Activated CD8-positive, alpha-beta memory T cell treated with anti-CD3 and anti-CD28 coated beads for 4 hours (primary cell): ENCODE measurements around the gene ARHGEF10L.

Source experiments
- DNase-seq, 2 donors: peaks; one replicate each; pipeline ENCODE4 v3.0.0-alpha.2; 2020; ENCODE audit warnings: low read depth in 2 of 2

Gene ARHGEF10L

DNA sequence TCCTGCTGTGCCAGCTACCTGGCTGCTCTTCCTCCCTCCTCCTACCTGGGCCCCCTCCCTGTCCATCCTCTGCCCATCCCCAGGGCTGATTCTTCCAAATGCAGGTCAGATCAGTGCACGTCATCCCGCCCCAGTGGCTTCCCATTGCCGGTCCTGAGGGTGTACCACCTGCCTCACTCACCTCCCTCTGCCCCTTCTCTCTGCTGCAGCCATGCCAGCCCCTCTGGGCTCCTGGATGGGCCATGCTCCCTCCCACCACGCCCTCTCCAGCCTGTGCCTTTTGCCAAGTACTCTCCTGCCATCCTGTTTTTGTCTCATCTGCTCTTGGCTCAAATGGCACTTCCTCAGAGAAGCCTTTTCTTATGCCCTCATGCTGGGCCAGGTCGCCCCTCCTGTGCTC lies 95.8 kb downstream of the ARHGEF10L start:
- DNase-seq = no peak

DNA sequence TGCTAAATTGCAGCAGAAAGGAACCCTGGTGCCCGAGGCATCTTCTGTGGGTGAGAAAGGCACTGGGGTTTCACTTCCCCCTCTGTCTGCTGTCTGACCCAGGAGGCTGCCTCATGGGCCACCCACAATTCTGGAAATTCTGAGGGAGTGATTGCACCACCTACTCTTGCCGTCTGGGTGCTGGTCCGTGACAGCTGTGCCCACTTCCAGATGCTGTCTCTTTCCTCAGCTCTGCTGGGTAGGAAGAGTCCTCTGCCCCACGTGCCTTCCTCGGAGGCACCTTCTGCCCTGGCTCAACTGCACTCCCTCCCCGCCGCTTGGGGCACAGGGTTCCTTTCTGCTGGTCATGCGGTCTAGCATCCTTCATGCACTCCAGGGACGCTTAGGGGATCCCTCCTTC lies 96.3 kb downstream of the ARHGEF10L start:
- no peak for DNase-seq

DNA sequence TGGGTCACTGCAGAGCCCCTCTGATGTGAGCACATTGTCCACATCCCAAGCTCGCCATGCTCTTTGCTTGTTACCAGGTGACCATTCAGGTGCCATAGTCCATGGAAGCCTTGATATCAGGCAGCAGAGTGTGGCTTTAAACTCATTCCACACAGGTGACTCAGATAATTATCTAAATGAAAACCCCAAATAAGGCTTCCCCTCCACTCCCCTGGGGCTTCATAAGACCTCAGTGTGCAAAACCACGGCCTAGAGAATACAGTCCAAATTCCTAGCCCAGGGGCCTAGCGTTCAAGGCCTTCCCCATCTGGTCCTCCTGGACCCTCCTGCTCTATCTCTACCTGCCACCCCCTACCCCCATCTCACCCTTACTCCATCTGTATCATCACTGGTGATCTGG lies 97.1 kb downstream of the ARHGEF10L start:
- DNase-seq = no peak

DNA sequence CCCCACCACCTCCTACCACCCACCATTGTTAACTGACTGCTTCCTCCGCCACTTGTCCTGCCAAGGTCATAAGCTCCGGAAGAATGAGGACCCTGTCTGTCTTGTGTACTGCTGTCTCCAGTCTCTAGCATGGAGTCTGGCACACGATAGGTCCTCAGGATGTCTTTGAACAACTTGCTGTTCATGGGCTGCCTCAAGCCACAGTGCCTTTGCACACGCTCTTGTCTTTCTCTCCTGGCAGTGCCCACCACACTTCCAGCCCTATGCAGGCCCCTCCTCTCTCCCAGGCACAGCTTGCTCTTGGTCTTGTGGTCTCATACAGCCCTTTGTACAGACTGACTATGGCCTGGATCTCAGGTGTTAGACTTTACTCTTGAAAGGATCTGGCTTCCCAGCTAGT lies 97.6 kb downstream of the ARHGEF10L start:
- no peak for DNase-seq

GRCh38 chr1:17639703-17640340 lies 100.3 kb downstream of the ARHGEF10L start:
- no peak for DNase-seq

- no peak for DNase-seq
Observed at GRCh38 chr1:17640393-17640792, 100.9 kb downstream of the ARHGEF10L start.

- no peak for DNase-seq
Observed at GRCh38 chr1:17640975-17641374, 101.5 kb downstream of the ARHGEF10L start.

GRCh38 chr1:17642169-17642568 lies 102.7 kb downstream of the ARHGEF10L start:
- DNase-seq = no peak

DNA sequence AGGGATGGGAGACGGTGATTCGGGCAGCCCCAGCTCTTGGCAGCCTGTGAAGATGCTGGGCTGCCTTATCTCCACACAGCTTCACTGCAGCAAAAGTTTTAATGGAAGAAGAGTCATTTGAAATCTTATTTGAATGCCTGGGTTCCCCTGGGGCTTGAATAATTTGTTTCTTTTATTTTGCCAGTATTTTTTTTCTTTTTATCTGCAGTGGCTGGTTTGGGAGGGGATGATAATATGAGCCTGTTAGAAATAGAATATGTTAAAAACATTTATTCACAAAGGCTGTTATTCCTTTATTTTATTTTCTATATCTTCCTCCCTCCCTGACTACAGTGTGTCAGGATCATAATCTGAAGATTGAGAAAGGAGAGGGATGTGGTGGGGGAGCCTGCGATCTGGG lies 103.4 kb downstream of the ARHGEF10L start:
- no peak for DNase-seq

DNA sequence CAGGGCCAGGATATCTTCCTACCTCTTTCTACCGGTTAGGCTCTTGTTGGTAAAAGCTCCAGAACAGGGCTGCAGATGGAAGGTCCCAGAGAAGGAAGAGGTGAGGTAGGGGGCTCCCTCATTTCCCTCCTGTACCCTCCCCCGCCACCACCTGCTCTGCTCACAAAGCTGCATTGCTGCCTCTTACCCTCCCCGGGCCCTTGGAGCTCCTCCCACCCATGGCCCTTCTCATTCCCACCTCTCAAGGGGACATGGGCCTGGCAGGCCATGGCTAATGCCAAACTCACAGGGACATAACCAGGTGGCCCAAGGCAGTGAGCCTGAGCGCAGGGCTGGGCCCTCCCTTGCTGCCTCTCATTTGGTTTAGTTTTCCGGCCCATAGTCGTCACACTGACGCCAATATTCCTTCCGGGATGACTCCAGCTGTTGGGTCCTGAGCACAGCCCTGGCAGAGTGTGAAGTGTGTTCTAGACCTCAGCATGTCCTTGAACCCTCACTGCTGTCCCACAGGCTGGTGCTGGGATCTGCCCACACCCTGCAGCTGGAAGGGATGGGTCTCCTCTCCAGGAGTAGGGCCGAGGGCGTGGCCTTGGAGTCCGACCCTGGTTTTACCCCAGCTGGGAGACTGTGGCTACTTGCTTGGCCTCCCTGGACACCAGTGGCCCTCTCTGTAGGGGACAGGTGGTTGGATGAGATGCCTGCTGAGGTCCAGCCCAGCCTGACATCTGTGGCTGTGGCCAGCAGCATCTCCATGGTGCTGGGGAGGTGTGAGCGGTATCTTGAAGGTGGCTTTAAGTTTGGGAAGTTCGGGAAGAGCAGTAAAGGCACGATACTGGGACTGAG lies 104.6 kb downstream of the ARHGEF10L start:
- DNase-seq = no peak

DNA sequence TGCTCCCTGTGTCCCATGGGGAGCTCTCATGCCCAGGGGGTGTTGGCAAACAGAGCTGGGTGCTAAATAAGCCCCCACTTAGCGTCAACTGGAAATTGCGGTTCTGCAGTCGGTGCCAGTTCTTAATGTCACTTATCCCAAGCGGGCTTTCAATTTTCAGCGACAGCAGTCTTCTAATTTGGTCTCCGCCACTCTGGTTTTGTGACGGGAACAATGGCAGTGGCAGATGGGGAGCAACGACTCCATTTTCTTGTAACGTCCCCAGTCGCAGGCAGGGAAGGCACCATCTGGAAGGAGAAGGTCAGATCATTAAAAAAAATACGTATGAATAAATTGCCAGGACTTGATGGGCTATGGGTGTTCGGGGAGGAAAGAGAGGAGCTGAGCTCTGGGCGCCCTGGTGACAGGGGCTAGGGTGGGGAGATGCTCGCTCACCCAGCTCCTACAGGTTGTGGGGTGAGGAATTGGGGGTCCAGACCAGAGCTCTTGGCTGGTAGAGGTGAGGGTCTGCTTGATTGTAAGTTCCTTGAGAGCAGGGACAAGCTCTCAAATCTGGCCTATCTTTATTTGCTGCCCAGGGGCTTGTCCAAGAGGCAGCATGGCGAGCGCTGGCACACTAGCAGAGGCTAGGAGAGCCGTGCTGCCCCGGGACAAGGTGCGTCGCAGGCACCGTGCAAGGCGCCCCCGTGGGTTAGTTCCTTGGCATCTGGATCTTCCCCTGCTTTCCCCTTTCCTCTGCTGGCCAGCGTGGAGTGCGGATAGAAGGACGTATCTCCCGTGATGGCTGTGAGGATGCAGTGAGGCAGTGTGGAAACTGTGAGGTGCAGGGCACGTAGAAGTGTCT lies 105.8 kb downstream of the ARHGEF10L start:
- DNase-seq = no peak

DNA sequence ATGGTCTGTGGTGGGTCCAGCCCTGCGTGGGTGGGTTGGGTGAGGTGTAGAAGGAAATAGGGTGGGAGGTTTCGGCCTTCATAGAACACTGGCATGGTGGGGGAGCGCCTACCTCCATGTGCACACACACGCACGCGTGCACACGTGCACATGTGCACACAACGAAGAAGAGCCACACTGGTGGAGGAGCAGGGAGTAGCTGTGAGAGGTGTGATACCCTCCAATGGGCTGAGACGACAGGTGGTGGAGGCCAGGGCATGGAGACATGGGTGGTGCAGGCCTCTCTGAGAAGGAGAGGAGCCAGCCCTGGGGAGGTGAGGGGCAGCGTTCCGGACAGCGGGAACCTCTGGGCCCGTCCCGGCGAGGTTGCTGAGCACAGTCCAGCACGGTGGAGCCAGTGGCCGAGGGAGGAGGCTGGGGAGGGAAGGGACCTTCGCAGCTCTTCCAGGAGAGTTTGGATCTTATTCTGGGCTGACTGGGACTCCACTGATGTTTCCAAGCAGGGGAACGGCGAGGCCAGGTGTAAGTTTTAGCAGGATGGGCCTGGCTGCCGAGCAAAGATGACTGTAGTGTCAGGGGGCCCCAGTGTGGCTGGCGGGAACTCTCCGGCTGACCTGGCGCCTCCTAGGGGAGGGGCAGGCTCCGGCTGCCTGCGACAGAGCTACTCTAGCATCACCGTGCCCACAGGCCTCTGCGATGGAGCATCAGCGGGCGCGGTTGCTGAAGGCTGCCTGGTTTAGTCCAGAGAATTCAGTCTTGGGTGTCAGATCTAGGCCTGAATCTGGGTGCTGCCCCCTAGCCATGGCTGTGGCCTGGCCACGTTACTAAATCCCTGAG lies 107.2 kb downstream of the ARHGEF10L start:
- no peak for DNase-seq

GRCh38 chr1:17648457-17649145 lies 109.1 kb downstream of the ARHGEF10L start:
- DNase-seq = no peak

DNA sequence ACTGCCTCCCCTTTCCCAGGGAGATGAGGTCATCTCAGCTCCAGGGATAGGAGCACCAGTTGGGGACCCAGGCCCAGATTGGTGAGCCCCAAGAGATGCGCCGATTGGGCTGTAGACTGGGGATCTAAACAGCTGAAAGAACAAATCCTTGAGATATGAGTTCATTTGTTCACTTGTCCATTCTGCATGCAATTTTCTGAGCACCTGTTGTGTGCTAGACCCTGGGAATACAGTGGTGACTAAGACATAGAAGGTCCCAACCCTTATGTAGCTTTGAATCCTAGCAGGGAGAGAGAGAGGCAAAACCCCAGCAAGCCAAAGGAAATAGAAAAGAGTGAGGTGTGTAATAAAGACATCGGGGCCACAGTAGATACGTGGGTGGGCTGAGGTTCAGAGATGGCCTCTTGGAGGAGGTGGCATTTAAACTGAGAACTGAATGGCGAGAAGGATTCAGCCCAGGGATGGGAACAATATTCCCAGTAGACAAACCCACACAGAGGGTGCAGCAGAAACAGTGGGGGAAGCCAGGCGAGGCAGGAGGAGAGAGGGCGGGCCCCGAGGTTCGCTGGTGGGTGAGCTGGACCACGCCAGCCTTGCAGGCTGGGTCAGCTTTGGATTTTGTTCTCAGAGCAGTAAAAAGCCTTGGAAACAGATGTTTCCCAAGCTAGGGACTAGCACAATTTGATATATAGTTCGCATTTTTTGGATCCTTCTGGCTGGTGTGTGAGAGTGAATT lies 110.0 kb downstream of the ARHGEF10L start:
- no peak for DNase-seq

DNA sequence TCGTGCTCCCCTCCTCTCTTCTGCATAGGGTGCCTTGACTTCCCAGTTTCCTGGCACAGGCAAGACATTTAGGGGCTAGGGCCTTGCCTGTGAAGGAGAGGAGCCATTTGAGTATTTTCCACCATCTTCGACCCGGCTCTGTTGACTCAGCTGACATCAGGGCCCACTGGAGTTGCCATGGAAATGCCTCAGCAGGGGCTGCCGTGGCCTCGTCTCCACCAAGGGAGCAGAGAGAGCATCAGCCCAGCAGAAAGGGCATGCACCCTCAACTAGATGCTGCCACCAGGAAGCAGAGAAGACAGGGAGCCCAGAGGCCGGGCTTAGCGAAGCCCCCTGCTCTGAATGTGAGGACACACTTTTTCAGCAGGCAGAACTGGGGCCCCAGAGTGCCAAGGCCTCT lies 113.8 kb downstream of the ARHGEF10L start:
- no peak for DNase-seq

GRCh38 chr1:17653728-17654351 lies 114.3 kb downstream of the ARHGEF10L start:
- DNase-seq = no peak

- no peak for DNase-seq
Observed at GRCh38 chr1:17654519-17654918, 115.0 kb downstream of the ARHGEF10L start.

DNA sequence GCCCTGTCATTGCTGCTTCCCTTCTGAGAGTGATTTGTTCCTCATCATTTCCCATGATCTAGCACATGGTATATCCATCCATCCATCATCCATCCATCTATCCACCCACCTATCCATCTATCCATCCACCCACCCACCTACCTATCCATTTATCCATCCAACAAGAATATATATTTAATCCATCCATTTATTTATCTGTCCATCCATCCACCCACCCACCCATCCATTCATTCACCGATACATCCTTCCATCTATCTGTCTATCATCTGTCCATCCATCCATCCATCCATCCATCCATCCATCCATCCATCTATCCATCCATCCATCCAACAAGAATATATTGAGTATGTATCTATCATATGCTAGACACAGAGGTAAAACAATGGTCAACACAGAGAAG lies 115.7 kb downstream of the ARHGEF10L start:
- DNase-seq = no peak

DNA sequence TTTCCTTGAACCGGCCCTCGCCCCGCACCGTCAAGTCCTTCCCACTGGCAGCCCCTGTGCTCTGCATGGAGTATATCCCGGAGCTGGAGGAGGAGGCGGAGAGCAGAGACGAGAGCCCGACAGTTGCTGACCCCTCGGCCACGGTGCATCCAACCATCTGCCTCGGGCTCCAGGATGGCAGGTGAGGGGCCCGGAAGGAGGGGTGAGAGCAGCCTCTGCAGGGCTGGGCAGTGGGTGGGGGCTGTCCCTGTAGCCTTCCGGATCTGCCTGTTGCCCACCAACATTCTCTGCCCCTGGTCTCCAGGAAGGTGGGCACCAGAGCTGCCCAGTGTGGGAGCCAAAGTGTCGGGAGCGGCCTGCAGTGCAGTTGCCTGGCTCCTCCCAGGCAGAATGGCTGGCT lies 116.4 kb downstream of the ARHGEF10L start:
- no peak for DNase-seq

DNA sequence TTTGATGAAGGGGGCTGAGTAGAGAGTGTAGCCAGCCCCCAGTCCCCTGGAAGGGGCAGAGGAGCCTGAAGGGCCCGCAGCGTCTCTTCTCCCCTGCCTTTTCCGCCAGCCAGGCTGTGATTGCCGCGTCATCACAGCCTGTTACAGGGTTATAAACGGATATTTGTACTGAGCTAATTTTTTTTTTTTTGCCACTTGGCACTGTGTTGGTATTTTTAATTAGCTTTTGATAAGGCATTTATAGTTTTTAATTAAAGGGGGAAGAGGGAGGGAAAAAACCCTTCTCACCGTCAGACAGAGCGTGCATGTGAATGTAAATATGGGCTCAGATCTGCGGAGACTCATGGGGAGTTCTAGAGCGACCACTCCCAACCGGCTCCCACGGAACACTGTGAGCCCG lies 117.9 kb downstream of the ARHGEF10L start:
- no peak for DNase-seq
